ENCODE measurements around the gene ONECUT1.

ONECUT1 gene

GRCh38 chr15:52783191-52783829 lies 6.8 kb downstream of the ONECUT1 start:
- peak; percentile 61 for DNase-seq

GRCh38 chr15:52782514-52782913 lies 7.6 kb downstream of the ONECUT1 start:
- DNase-seq = no peak

- peak; percentile 53 for DNase-seq
Measured at GRCh38 chr15:52780172-52780980, 9.8 kb downstream of the ONECUT1 start.

- DNase-seq = no peak
Measured at GRCh38 chr15:52778457-52778856, 11.7 kb downstream of the ONECUT1 start.

- no peak for DNase-seq
Measured at GRCh38 chr15:52772766-52773165, 17.4 kb downstream of the ONECUT1 start.

- no peak for DNase-seq
Measured at GRCh38 chr15:52765785-52766184, 24.4 kb downstream of the ONECUT1 start.

GRCh38 chr15:52764731-52765130 lies 25.4 kb downstream of the ONECUT1 start:
- no peak for DNase-seq

- DNase-seq = no peak
Measured at GRCh38 chr15:52762621-52763020, 27.5 kb downstream of the ONECUT1 start.

- no peak for DNase-seq
Measured at GRCh38 chr15:52760562-52760961, 29.6 kb downstream of the ONECUT1 start.

- DNase-seq = no peak
Measured at GRCh38 chr15:52759969-52760368, 30.2 kb downstream of the ONECUT1 start.

GRCh38 chr15:52757496-52757895 lies 32.6 kb downstream of the ONECUT1 start:
- DNase-seq = no peak

- DNase-seq = no peak
Measured at GRCh38 chr15:52751522-52751921, 38.6 kb downstream of the ONECUT1 start.

- DNase-seq = no peak
Measured at GRCh38 chr15:52749258-52749657, 40.9 kb downstream of the ONECUT1 start.

- DNase-seq = no peak
Measured at GRCh38 chr15:52746162-52746757, 43.9 kb downstream of the ONECUT1 start.

GRCh38 chr15:52745326-52746161 lies 44.6 kb downstream of the ONECUT1 start:
- no peak for DNase-seq

GRCh38 chr15:52738311-52738710 lies 51.8 kb downstream of the ONECUT1 start:
- no peak for DNase-seq

GRCh38 chr15:52737720-52738119 lies 52.4 kb downstream of the ONECUT1 start:
- DNase-seq = no peak

- DNase-seq = peak; percentile 48
Measured at GRCh38 chr15:52735231-52736089, 54.7 kb downstream of the ONECUT1 start.

GRCh38 chr15:52734329-52734728 lies 55.8 kb downstream of the ONECUT1 start:
- DNase-seq = no peak

GRCh38 chr15:52733696-52734255 lies 56.4 kb downstream of the ONECUT1 start:
- DNase-seq = no peak

GRCh38 chr15:52733088-52733487 lies 57.0 kb downstream of the ONECUT1 start:
- DNase-seq = no peak

Data from right kidney (tissue), 1 donor.